Astrocyte of the cerebellum (primary cell): Measurements from ENCODE around the gene IFT122.

Experiments
- DNase-seq: peaks from one replicate; pipeline ENCODE4 v3.0.0-alpha.2; 2011; ENCODE audit warnings: low read depth
- H3K4me3 ChIP-seq: 2 replicates; pipeline ENCODE4 v1.5.1; 2011; ENCODE audit warnings: mild to moderate bottlenecking, low read depth, low read length, moderate library complexity
- in situ Hi-C: cut with HindIII; loops from 2 replicates; pipeline ENCODE4 v1.10.0; 2017; ENCODE audit warnings: low sequenced_read_pairs
- TF ChIP-seq, protein P1 (sequence below): IDR thresholded peaks from 2 replicates; pipeline ENCODE4 v1.5.1; 2012; ENCODE audit warnings: low read length, low read depth, moderate library complexity, mild to moderate bottlenecking; ENCODE audit errors: missing control alignments

The IFT122 gene

DNA sequence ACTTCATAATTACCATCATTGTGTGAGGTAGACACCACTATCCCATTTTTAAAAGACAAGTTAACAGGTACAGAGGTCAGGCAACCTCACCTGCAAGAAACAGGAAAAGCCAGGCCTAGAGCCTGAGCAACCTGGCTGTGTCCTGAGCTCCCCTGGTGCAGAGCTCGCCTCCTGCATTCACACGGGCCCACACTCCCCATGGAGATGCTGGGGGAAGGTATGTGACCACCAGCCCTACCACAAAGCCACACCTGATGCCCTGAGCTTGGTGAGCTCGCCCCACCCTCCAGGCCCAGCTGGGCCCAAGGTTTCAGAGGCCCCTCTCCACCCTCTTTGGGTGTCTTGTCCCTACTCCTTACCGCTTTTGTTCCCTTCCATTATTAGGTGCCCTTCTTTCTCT lies 10.4 kb upstream of the IFT122 start:
- TF ChIP-seq, protein P1, sequence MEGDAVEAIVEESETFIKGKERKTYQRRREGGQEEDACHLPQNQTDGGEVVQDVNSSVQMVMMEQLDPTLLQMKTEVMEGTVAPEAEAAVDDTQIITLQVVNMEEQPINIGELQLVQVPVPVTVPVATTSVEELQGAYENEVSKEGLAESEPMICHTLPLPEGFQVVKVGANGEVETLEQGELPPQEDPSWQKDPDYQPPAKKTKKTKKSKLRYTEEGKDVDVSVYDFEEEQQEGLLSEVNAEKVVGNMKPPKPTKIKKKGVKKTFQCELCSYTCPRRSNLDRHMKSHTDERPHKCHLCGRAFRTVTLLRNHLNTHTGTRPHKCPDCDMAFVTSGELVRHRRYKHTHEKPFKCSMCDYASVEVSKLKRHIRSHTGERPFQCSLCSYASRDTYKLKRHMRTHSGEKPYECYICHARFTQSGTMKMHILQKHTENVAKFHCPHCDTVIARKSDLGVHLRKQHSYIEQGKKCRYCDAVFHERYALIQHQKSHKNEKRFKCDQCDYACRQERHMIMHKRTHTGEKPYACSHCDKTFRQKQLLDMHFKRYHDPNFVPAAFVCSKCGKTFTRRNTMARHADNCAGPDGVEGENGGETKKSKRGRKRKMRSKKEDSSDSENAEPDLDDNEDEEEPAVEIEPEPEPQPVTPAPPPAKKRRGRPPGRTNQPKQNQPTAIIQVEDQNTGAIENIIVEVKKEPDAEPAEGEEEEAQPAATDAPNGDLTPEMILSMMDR: no peak
- no peak overlapping the region for H3K4me3 ChIP-seq
- in situ Hi-C loops: loop anchor here (25.0 kb wide), 1 partner anchor 408 kb away; no protein-coding TSS in a partner anchor
- no peak for DNase-seq

DNA sequence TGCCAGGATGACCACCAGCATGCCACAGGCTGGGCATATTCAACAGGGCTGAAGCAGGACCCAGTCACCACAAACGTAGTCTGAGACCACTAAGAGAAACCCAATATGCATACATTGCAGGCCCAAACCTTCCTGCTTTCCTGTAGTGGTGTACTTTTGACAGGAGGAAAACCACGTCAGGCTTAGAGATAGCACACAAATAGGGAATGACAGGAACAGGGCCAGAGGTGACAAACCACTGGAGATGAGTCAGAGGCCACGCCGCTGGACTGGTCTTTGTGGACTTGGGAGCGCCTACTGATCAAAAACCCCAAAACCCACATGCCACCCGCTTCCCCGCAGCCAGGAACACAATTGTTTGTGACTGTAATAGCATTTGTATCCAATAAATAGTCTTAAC lies 8.0 kb upstream of the IFT122 start:
- no peak for DNase-seq
- in situ Hi-C loops: loop anchor here (25.0 kb wide), 1 partner anchor 405 kb away; no protein-coding TSS in a partner anchor
- no peak overlapping the region for H3K4me3 ChIP-seq
- TF ChIP-seq, protein P1: no peak

DNA sequence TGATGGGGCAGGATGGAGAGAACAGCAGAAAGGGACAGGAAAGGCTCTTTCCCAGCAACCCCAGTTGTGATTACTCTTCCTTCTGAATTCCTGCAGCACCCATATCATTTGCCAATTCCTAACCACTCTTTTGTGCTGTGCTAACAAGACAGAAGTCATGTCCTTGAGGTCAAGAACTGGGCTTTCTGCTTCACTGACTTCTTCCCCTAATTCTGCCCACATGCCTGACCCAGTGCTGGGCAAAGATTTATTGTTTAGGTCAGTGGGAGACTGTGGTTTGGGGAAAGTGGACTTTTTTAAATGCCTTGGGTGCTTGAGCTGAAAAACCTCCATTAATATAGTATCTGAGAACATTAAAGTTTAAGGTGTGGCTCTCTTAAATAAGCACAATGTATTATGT lies 7.4 kb upstream of the IFT122 start:
- TF ChIP-seq, protein P1: no peak

DNA sequence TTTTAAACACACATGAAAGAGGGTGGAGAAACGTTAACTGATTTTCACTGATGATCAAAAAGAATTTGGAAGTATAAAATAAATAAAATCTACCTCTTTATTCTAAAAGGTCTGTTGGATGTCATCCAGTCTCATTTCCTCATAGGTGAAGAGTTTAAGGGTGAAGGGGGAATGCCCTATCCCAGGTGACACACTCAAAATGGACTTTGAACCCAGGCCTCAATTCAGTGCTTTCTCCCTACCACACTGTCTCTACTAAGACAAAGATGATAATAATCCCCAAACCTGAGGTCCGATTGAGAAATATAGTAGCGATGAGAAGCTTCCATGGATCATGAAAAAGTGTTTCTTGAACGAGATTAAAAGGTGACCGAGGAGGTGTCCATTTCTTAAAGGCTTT lies 6.5 kb upstream of the IFT122 start:
- no peak for DNase-seq
- TF ChIP-seq, protein P1: no peak
- in situ Hi-C loops: loop anchor here (25.0 kb wide), 1 partner anchor 404 kb away; no protein-coding TSS in a partner anchor
- H3K4me3 ChIP-seq: no peak overlapping the region

More for the DNA sequence above, 7.4 kb upstream of the IFT122 start:
- no peak for DNase-seq
- in situ Hi-C loops: loop anchor here (25.0 kb wide), 1 partner anchor 405 kb away; no protein-coding TSS in a partner anchor
- no peak overlapping the region for H3K4me3 ChIP-seq

DNA sequence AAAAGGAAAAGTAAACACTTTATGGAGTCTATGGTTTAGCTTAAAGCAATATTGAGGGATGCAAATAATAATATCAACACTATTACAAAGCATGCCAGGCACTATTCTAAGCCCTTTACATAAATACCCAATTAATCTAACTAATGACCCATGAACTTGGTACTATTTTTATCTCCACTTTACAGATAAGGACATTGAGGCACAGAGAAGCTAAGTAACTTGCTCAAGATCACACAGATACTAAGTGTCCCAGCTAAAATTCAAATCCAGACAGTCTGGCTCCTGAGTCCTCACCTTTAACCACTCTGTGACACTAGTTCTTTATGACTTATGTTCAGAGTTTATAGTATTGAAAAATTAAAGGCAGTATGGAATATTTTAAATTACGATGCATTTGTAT lies 5.9 kb upstream of the IFT122 start:
- H3K4me3 ChIP-seq: no peak overlapping the region
- in situ Hi-C loops: loop anchor here (25.0 kb wide), 1 partner anchor 403 kb away; no protein-coding TSS in a partner anchor
- DNase-seq: no peak
- TF ChIP-seq, protein P1: no peak

DNA sequence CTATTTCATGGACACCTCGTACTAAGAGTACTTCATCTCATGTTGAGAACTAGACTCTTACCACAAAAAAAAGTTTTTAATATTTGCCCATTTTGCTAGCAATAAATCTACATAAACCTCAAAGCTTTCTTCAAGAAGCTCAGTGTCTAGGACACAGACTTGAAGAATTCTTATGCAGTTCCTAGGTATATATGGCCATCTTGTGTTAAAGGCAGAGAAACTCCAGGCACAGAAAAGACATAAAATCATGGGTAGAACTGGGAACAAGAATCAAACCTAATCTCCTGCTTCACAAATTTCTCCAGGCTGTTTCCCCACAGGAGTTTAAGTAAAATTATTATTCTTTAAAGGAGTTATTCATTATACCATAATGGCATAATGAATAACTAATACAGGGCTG lies 4.7 kb upstream of the IFT122 start:
- DNase-seq: no peak
- TF ChIP-seq, protein P1: no peak
- H3K4me3 ChIP-seq: no peak overlapping the region
- in situ Hi-C loops: loop anchor here (25.0 kb wide), 1 partner anchor 402 kb away; no protein-coding TSS in a partner anchor
